Tibial artery (tissue), 4 donors: ENCODE measurements around the gene NFKBIE.

ENCODE experiments used
- DNase-seq, 2 donors: peaks; one replicate each; pipeline ENCODE4 v3.0.0-alpha.2; 2019
- H3K27ac ChIP-seq, 2 donors: fragments of 200-600 bp; sonication (generic) in 1 of 2; 1 replicate in 1 of 2; 2 replicates in 1 of 2; pipeline ENCODE4 v1.5.1; 2018 to 2019; ENCODE audit warnings: mild to moderate bottlenecking in 1 of 2
- H3K27me3 ChIP-seq, 2 donors: fragments of 200-600 bp; sonication (generic) in 1 of 2; one replicate each; pipeline versions ENCODE4 v1.5.1 to v1.6.0; 2016 to 2019
- H3K36me3 ChIP-seq, 3 donors: fragments of 200-600 bp; sonication (generic) in 2 of 3; one replicate each; pipeline ENCODE4 v1.5.1; 2016 to 2019; ENCODE audit warnings: mild to moderate bottlenecking in 2 of 3
- H3K4me1 ChIP-seq, 4 donors: fragments of 200-600 bp; sonication (generic) in 2 of 4; 1 replicate in 3 of 4; 2 replicates in 1 of 4; pipeline ENCODE4 v1.5.1; 2016 to 2019
- H3K4me3 ChIP-seq, 2 donors: fragments of 200-600 bp; sonication (generic) in 1 of 2; 1 replicate in 1 of 2; 2 replicates in 1 of 2; pipeline ENCODE4 v1.5.1; 2018 to 2019; ENCODE audit warnings: mild to moderate bottlenecking in 2 of 2
- H3K9me3 ChIP-seq, 3 donors: fragments of 200-600 bp; sonication (generic) in 1 of 3; one replicate each; pipeline ENCODE4 v1.5.1; 2016 to 2019
- CTCF ChIP-seq, 2 experiments: fragments of 200-600 bp in 1 of 2; fragments of 450-650 bp in 1 of 2; IDR thresholded peaks; one replicate each; pipeline ENCODE4 v1.5.1; 2017 to 2019; ENCODE audit warnings: antibody characterized with exemption in 2 of 2, mild to moderate bottlenecking in 1 of 2, moderate library complexity in 1 of 2
- intact Hi-C: fragments of 100-400 bp; cut with DNase I; formaldehyde crosslinking; loops from one replicate; pipeline ENCODE4 v1.15.0; 2023; ENCODE audit warnings: low total_unique reads

Gene NFKBIE

GRCh38 chr6:44266347-44266746 is 996 bp upstream of the NFKBIE start:
- no peak for TF ChIP-seq CTCF (IDR thresholded peaks at IDR 0.05)
- Histone ChIP-seq H3K36me3 (peaks cover 0 to 3% (median 0%) of the 10 kb centered on the region in 3 donors), H3K27me3 (peaks cover 0 to 34% of the 10 kb centered on the region in 2 donors), H3K4me3 (no peak overlapping the region), H3K27ac (no peak overlapping the region), H3K9me3 (no peaks in the 10 kb centered on the region), H3K4me1 (peaks cover 0 to 51% (median 34%) of the 10 kb centered on the region in 4 donors)
- intact Hi-C loops = loop anchor here (5.0 to 10.0 kb wide), 3 partner anchors 71 to 172 kb away; partner anchors contain the start of gene CDC5L
- DNase-seq = no peak

- Histone ChIP-seq H3K27me3 (peaks cover 0 to 29% of the 10 kb centered on the region in 2 donors), H3K27ac (peak overlapping the region; percentile 68 to 82), H3K36me3 (peaks cover 0 to 6% (median 0%) of the 10 kb centered on the region in 3 donors), H3K9me3 (no peaks in the 10 kb centered on the region), H3K4me1 (peaks cover 0 to 46% (median 32%) of the 10 kb centered on the region in 4 donors), H3K4me3 (peak overlapping the region; percentile 64 to 72)
- no peak for DNase-seq
- no peak for TF ChIP-seq CTCF (IDR thresholded peaks at IDR 0.05)
- intact Hi-C loops = loop anchor here (5.0 to 10.0 kb wide), 3 partner anchors 72 to 171 kb away; partner anchors contain the start of gene CDC5L
Measured at GRCh38 chr6:44265722-44266233, 427 bp upstream of the NFKBIE start.

- DNase-seq = no peak
- peak overlapping the region; percentile 68 to 82 for H3K27ac ChIP-seq
- H3K9me3 ChIP-seq = no peaks in the 10 kb centered on the region
- intact Hi-C loops = loop anchor here (5.0 to 10.0 kb wide), 3 partner anchors 73 to 170 kb away; partner anchors contain the start of gene CDC5L
- H3K4me1 ChIP-seq = peaks cover 0 to 37% (median 26%) of the 10 kb centered on the region in 4 donors
- peaks cover 0 to 15% (median 5%) of the 10 kb centered on the region in 3 donors for H3K36me3 ChIP-seq
- peaks cover 0 to 15% of the 10 kb centered on the region in 2 donors for H3K27me3 ChIP-seq
- TF ChIP-seq CTCF (IDR thresholded peaks at IDR 0.05) = no peak
- peak overlapping the region; percentile 64 to 72 for H3K4me3 ChIP-seq
Measured at GRCh38 chr6:44264154-44265006, 971 bp downstream of the NFKBIE start.

DNA sequence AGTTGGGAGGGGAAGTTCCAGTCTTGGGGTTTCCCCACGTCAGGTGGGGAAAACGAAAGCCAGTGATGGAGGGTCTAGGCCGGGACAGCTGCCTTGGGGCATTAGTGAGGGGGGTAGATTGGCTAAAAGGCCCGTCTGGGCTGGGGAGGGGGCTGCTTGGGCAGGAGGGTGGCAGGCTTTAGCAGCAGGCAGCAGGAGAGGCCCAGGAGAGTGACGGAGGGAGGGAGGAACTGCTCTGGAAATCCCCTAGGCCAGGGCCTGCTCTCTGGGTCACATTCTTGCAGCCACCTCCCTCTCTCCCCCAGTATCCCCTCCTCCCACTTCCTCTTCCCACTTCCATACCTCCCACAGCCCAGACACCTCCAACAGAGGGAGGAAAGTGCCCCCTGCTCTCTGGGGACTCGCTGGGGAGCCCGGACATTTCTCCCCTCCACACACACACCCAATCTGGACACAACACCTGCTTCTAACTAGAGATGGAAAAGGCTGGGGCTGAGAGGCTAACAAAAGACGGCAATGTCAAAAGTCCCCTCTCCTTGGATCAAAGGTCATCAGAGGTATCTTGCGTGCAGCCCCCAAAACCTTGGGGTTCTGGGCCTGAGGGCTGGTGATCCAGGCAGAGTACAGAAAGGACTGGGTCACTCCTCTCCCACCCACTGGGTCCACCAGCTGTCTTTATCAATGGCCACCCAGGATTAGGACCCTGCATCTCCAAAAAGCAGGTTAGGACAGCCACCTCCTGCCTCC is 1.8 kb downstream of the NFKBIE start:
- DNase-seq = no peak
- Histone ChIP-seq H3K36me3 (peaks cover 0 to 20% (median 5%) of the 10 kb centered on the region in 3 donors), H3K27ac (no peak overlapping the region), H3K27me3 (peaks cover 0 to 7% of the 10 kb centered on the region in 2 donors), H3K9me3 (no peaks in the 10 kb centered on the region), H3K4me3 (peak overlapping the region; percentile 64 to 72), H3K4me1 (peaks cover 0 to 37% (median 26%) of the 10 kb centered on the region in 4 donors)
- no peak for TF ChIP-seq CTCF (IDR thresholded peaks at IDR 0.05)
- intact Hi-C loops = loop anchor here (10.0 kb wide), 1 partner anchor 169 kb away; no protein-coding TSS in a partner anchor
